ENCODE results near the gene MIP. TPM values are rescaled to one million over a fixed set of nuclear protein-coding genes. Genes with fewer than 3 reads are reported as not detected.
"Not testable (repeated sequence)": the region's sequence is repeated elsewhere in the genome, so short reads cannot be mapped to it uniquely, and the experiment has no call there.

MIP gene
- total and polyA plus RNA-seq, 2 of the 4 experiments (the other 2 are of a cell fraction), result not detected

- H3K4ac ChIP-seq (ENCODE audit: low read depth, low read length); H2BK5ac ChIP-seq (ENCODE audit: low read depth, low read length, poor library complexity, severe bottlenecking); H3K14ac ChIP-seq (replicated peaks; ENCODE audit: low read depth, low read length); H2AK9ac ChIP-seq (replicated peaks; ENCODE audit: low read depth, low read length, poor library complexity); H3K18ac ChIP-seq (ENCODE audit: low read depth, low read length); H2BK120ac ChIP-seq (ENCODE audit: low read depth, low read length); H4K5ac ChIP-seq (ENCODE audit: low read depth, low read length); H3K9me3 ChIP-seq (ENCODE audit: control insufficient read depth, insufficient read depth, low read length); H3K27me3 ChIP-seq (ENCODE audit: control insufficient read depth, insufficient read depth, low read length); H3K36me3 ChIP-seq (ENCODE audit: control insufficient read depth, insufficient read depth, low read length); intact Hi-C loops (cut with micrococcal nuclease); H2BK20ac ChIP-seq (ENCODE audit: low read depth, low read length); H2AK5ac ChIP-seq (ENCODE audit: low read depth, low read length); BruUV-seq (replicated peaks); H3K4me3 ChIP-seq (ENCODE audit: insufficient read depth, low read depth, low read length); H3K79me1 ChIP-seq (ENCODE audit: low read depth in 1 of 2, low read length in 2 of 2); H2BK15ac ChIP-seq (ENCODE audit: low read depth, low read length); H3K9ac ChIP-seq (ENCODE audit: low read depth, low read length); H4K20me1 ChIP-seq (ENCODE audit: insufficient read depth, low read length); H3K9me1 ChIP-seq (ENCODE audit: insufficient read depth, low read length); DNase-seq; H4K91ac ChIP-seq (ENCODE audit: insufficient read depth, low read depth, low read length); CTCF ChIA-PET; H3K56ac ChIP-seq (ENCODE audit: extremely low read depth, insufficient read depth, low read length); dilution Hi-C loops (cut with HindIII; ENCODE audit: low sequenced_read_pairs, unreplicated experiment); in situ Hi-C loops (cut with MboI; ENCODE audit: low sequenced_read_pairs); H4K8ac ChIP-seq (ENCODE audit: low read depth in 2 of 2, low read length in 2 of 2); POLR2A ChIA-PET (ENCODE audit: unreplicated experiment); H3K23ac ChIP-seq (ENCODE audit: low read depth, low read length); ATAC-seq (ENCODE audit: low read depth); H3K27ac ChIP-seq (ENCODE audit: insufficient read depth, low read length); H3K4me1 ChIP-seq (ENCODE audit: control insufficient read depth, insufficient read depth, low read length); H2AFZ ChIP-seq (replicated peaks; ENCODE audit: low read length, poor library complexity); H3K4me2 ChIP-seq (ENCODE audit: low read depth, low read length): not testable (repeated sequence)
- WGBS, 2 experiments (ENCODE audit: extremely low coverage in 2 of 2, insufficient read length in 1 of 2), result no CpG with 5 or more reads among the region's 3 CpGs
Observed at GRCh38 chr12:56401125-56401524, 53.3 kb downstream of the MIP start.

Other genes starting within 250 kb of the MIP start
- 191 and 272 TPM in 2 replicates for gene RNF41, start 232.7 kb downstream of the MIP start, total RNA-seq (2012; rRNA removed)
- gene RNF41, start 232.7 kb downstream of the MIP start, polyA plus RNA-seq (2012; rRNA removed), result 112 and 125 TPM in 2 replicates
- gene NABP2, start 230.3 kb downstream of the MIP start, total RNA-seq (2012; rRNA removed), result 29.2 and 31.4 TPM in 2 replicates
- gene NABP2, start 230.3 kb downstream of the MIP start, polyA plus RNA-seq (2012; rRNA removed), result 37.4 and 42.5 TPM in 2 replicates
- not detected in 2 replicates for gene SLC39A5, start 224.6 kb downstream of the MIP start, total RNA-seq (2012; rRNA removed)
- gene SLC39A5, start 224.6 kb downstream of the MIP start, polyA plus RNA-seq (2012; rRNA removed), result not detected in 2 replicates
- 15.4 and 16.1 TPM in 2 replicates for gene ANKRD52, start 196.3 kb downstream of the MIP start, total RNA-seq (2012; rRNA removed)
- gene ANKRD52, start 196.3 kb downstream of the MIP start, polyA plus RNA-seq (2012; rRNA removed), result 35.9 and 36.2 TPM in 2 replicates
- gene COQ10A, start 187.7 kb downstream of the MIP start, total RNA-seq (2012; rRNA removed), result 4.7 TPM in 2 replicates
- gene COQ10A, start 187.7 kb downstream of the MIP start, polyA plus RNA-seq (2012; rRNA removed), result 10.2 and 10.8 TPM in 2 replicates
- 90.5 and 139 TPM in 2 replicates for gene CS, start 154.3 kb downstream of the MIP start, total RNA-seq (2012; rRNA removed)
- gene CS, start 154.3 kb downstream of the MIP start, polyA plus RNA-seq (2012; rRNA removed), result 120 and 146 TPM in 2 replicates
- gene CNPY2, start 138.7 kb downstream of the MIP start, total RNA-seq (2012; rRNA removed), result 65.2 and 76.7 TPM in 2 replicates
- gene CNPY2, start 138.7 kb downstream of the MIP start, polyA plus RNA-seq (2012; rRNA removed), result 175 and 177 TPM in 2 replicates
- gene PAN2, start 120.7 kb downstream of the MIP start, total RNA-seq (2012; rRNA removed), result 7.5 and 9.7 TPM in 2 replicates
- gene PAN2, start 120.7 kb downstream of the MIP start, polyA plus RNA-seq (2012; rRNA removed), result 16.6 and 20.2 TPM in 2 replicates
- not detected in 2 replicates for gene IL23A, start 115.8 kb downstream of the MIP start, total RNA-seq (2012; rRNA removed)
- 0.17 and 0.55 TPM in 2 replicates for gene IL23A, start 115.8 kb downstream of the MIP start, polyA plus RNA-seq (2012; rRNA removed)
- 125 and 182 TPM in 2 replicates for gene STAT2, start 94.5 kb downstream of the MIP start, total RNA-seq (2012; rRNA removed)
- 63.9 and 99.3 TPM in 2 replicates for gene STAT2, start 94.5 kb downstream of the MIP start, polyA plus RNA-seq (2012; rRNA removed)
- gene APOF, start 91.8 kb downstream of the MIP start, total RNA-seq (2012; rRNA removed), result not detected in 2 replicates
- not detected in 2 replicates for gene APOF, start 91.8 kb downstream of the MIP start, polyA plus RNA-seq (2012; rRNA removed)
- gene TIMELESS, start 5.2 kb downstream of the MIP start, total RNA-seq (2012; rRNA removed), result 9.4 and 10.4 TPM in 2 replicates
- gene TIMELESS, start 5.2 kb downstream of the MIP start, polyA plus RNA-seq (2012; rRNA removed), result 6.0 and 7.3 TPM in 2 replicates
- 1.4 and 1.8 TPM in 2 replicates for gene SPRYD4, start 13.9 kb upstream of the MIP start, total RNA-seq (2012; rRNA removed)
- gene SPRYD4, start 13.9 kb upstream of the MIP start, polyA plus RNA-seq (2012; rRNA removed), result 1.7 TPM in 2 replicates
- gene GLS2, start 33.5 kb upstream of the MIP start, total RNA-seq (2012; rRNA removed), result under 0.01 and 0.36 TPM in 2 replicates
- 0.21 and 0.40 TPM in 2 replicates for gene GLS2, start 33.5 kb upstream of the MIP start, polyA plus RNA-seq (2012; rRNA removed)
- gene RBMS2, start 67.2 kb upstream of the MIP start, total RNA-seq (2012; rRNA removed), result 28.3 and 38.0 TPM in 2 replicates
- 41.9 and 43.6 TPM in 2 replicates for gene RBMS2, start 67.2 kb upstream of the MIP start, polyA plus RNA-seq (2012; rRNA removed)
- 15.4 and 15.6 TPM in 2 replicates for gene BAZ2A, start 175.7 kb upstream of the MIP start, total RNA-seq (2012; rRNA removed)
- gene BAZ2A, start 175.7 kb upstream of the MIP start, polyA plus RNA-seq (2012; rRNA removed), result 42.8 and 48.6 TPM in 2 replicates
- gene ATP5F1B, start 191.3 kb upstream of the MIP start, total RNA-seq (2012; rRNA removed), result 795 and 812 TPM in 2 replicates
- gene ATP5F1B, start 191.3 kb upstream of the MIP start, polyA plus RNA-seq (2012; rRNA removed), result 853 and 915 TPM in 2 replicates
- 42.7 and 101 TPM in 2 replicates for gene PTGES3, start 233.6 kb upstream of the MIP start, total RNA-seq (2012; rRNA removed)
- gene PTGES3, start 233.6 kb upstream of the MIP start, polyA plus RNA-seq (2012; rRNA removed), result 70.4 and 73.2 TPM in 2 replicates